Tongue (tissue), 3 donors: ENCODE data around the gene SNX12. TPM values are rescaled to one million over a fixed set of nuclear protein-coding genes. Genes with fewer than 3 reads are reported as not detected.
"Not testable (repeated sequence)": the region's sequence is repeated elsewhere in the genome, so short reads cannot be mapped to it uniquely, and the experiment has no call there.

Experiments used
- DNase-seq: peaks from one replicate; pipeline ENCODE4 v3.0.0-alpha.2; 2015
- small RNA-seq: library from RNA; depleted of rRNA; stranded (forward); fragments of <200 nt; gene quantifications from one replicate; pipeline ENCODE3, GENCODE V24; 2014; ENCODE audit warnings: low replicate concordance
- total RNA-seq: library from RNA; depleted of rRNA; stranded (reverse); fragments of >200 nt; gene quantifications from one replicate; pipeline ENCODE4 v1.2.3, GENCODE V29; 2014

Gene SNX12
- total RNA-seq, 1 donor from 2014 or later, result 49.3 TPM

DNA sequence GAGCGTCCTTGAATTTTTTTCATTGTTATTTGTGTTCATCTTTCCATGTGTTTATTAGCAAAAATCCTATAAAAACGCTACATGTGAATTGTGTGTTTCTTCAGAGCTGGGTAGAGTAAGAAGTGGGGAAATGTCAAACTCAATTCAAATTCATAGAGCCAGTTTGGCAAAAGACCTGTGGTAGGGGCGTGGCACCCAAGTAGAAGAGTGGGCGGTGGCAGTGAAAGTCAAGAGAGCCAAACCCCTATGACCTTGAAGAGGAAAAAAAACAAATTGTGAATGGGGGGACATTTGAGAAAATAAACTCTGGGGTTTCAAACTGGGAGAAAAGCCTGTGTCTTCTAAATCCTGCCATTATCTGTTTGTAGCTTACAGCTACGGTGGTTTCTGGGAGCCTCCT is 23.1 kb upstream of the SNX12 start:
- DNase-seq, result no peak

DNA sequence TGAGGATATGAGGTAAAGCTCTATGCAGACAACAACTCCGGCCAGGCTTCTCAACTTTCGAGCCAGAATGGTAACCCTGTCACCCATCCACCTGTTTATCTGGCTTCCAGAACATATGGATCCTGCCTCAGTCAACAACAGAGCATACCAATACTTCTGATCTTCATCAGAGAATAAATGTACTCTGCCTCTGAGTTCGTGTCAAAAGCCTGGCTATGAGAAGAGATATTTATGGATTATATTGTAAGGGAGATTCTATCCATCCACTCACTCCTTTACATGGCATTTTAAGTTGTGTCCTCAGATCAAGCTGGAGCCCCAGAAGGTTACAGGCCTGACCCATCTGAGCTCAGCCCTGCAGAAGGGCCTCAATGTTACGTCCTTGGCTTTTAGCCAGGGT is 17.8 kb upstream of the SNX12 start:
- DNase-seq, result no peak

GRCh38 chrX:71082822-71083221 is 14.7 kb upstream of the SNX12 start:
- no peak for DNase-seq

GRCh38 chrX:71082124-71082647 is 14.1 kb upstream of the SNX12 start:
- no peak for DNase-seq

DNA sequence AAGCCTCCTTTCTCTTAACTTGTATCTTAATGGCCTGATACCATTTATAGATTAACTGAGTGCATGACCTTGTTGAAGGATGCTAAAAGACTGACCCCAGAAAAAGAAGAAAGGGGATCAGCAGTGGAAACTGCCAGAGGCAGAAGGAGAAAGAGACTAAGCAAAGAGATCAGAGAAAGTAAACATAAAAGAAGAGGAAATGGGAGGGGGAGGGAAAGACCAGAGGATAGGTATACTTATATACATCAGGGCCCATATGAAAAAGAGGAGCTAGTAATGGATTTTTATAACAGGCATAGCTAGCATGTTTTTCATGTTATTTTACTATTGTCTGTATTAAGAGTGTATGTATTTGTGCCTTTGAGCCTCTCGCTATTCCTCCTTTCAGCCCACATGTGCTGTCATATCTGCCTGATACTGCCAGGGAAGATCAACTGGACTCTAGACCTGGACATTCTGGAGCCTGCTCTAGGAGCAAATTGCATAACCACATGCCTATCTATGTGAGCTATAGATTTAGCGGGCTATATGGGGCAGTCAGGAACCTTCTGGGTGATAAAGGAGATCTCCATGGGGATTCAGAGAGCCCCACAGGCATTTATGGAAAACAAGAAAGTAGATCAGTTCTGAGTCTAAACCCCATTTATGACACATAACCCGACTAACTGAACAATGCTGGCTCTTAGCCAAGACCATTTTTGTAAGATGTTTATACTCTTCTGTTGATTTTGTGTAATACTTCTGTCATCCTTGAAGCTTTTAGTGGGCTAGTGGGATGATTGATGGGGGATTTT is 13.4 kb upstream of the SNX12 start:
- DNase-seq, result peak; percentile 6

DNA sequence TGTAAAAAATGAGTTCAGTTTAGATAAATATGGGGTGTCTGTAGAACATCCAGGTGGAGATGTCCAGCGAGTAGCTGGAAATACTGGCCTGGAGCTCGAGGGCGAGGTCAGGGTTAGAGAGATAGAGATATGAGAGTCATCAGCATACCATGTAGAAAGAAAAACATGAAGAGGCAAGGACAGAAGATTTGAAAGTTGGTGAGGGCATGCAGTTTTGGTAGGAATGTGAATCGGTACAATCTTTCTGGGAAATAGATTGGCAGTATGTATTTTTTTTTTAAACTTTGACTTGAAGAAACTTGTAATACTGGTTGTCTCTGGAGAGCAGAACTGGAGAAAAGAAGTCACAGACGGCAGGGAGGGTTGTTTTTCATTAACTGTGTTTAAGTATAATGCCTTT is 2.4 kb upstream of the SNX12 start:
- DNase-seq, result no peak

- no peak for DNase-seq
Measured at GRCh38 chrX:71067712-71068043, 456 bp downstream of the SNX12 start.

DNA sequence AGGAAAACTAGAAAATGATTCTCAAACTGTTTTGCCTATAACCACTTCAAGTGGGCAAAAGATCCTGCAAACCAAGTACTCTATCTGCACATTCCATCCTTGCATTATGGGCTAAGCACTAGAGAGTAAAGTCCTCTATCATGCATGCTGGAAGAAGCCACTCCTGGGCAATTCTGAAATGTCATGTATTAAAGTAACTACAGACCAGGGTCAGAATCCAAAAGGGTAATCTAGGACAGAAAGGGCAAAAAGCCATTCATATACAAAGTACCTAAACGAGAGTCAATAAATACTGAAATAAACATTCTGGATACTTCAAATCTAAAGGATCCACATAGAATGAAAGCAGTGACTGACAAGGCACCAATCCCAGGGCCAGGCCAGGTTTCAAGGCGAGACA is 1.0 kb downstream of the SNX12 start:
- no peak for DNase-seq

GRCh38 chrX:71060127-71060526 is 8.0 kb downstream of the SNX12 start:
- no peak for DNase-seq

DNA sequence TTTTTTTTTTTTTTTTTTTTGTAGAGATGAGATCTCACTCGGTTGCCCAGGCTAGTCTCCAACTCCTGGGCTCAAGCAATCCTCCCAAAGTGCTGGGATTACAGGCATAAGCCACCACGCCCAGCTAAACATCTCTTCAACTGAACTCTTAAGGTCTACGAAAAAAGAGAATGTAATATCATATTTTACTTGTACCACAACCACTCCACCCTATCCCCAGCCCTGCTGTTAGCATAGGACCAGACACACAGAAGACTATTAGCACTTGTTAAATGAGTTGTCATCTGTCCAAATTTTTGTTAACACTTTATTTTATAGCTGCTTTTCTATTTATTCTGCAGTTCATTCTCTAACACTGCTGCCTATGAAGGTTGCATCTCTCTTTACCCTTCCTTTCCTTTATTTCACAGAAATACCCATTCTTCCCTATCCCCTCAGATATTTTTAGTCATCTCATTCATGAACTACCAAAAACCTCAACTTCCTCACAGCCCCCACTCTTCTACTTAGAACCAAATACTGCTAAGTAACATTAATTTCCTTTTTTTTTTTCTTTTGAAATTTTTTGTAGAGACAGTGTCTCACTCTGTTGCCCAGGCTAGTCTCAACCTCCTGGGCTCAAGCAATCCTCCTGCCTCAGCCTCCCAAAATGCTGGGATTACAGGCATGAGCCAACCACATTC is 10.1 kb downstream of the SNX12 start:
- DNase-seq, result no peak

DNA sequence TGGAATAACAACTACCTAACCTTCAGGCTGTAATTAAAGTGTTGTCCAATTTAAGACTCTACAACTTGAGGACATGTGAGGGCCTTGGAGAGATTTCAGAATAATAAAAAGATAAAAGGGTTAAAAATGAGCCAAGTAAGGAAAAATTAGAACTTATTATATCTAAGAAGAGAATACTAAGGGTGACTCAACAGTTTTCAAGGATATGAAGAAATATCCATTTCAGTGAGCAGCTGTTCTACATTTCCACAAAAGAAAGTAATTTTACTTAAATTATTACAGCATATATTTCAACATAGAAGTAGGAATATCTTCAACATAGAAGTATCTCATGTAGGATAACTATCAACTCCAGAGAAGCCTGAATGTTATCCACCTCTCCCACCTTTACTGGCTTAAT is 11.3 kb downstream of the SNX12 start:
- DNase-seq, result no peak

GRCh38 chrX:71053217-71053621 is 14.9 kb downstream of the SNX12 start:
- peak; percentile 44 for DNase-seq

DNA sequence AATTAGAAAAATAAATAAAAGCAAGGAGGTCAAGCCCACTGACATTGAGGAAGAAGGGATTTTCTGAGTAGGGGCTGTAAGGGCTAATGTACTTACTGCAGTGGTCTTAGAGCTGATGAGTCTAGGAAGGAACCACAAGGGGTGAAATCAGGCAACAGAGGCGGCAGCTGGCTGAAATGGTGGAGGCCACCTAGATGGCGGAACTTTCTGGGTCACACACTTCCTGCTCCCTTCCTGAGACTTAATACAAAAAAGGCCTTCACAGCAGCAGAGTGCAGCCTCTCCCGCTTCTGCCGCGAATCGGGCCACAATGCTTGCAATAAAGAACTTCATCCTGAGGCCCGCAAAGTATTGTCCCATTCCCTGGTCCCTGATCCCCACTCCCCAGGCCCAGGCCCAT is 15.4 kb downstream of the SNX12 start:
- DNase-seq, result no peak

- DNase-seq, result not testable (repeated sequence)
Measured at GRCh38 chrX:71047891-71048290, 20.2 kb downstream of the SNX12 start.

GRCh38 chrX:71017396-71017939 is 50.7 kb downstream of the SNX12 start:
- DNase-seq, result no peak

Small RNA genes within 50 kb of the gene (small RNA-seq; reads per million reads assigned to genes)
- not detected for gene CXorf65
- not detected for gene RNU1-56P

Other genes starting within 250 kb of the SNX12 start
- not detected for gene TEX11, start 159.6 kb downstream of the SNX12 start, total RNA-seq
- 0.51 TPM for gene SLC7A3, start 137.2 kb downstream of the SNX12 start, total RNA-seq
- gene FOXO4, start 27.5 kb upstream of the SNX12 start, total RNA-seq, result 19.5 TPM
- not detected for gene CXorf65, start 38.4 kb upstream of the SNX12 start, total RNA-seq
- gene IL2RG, start 43.2 kb upstream of the SNX12 start, total RNA-seq, result 4.3 TPM
- gene MED12, start 50.3 kb upstream of the SNX12 start, total RNA-seq, result 33.5 TPM
- gene NLGN3, start 76.5 kb upstream of the SNX12 start, total RNA-seq, result 3.7 TPM
- 0.41 TPM for gene GJB1, start 154.9 kb upstream of the SNX12 start, total RNA-seq
- 14.2 TPM for gene ZMYM3, start 185.8 kb upstream of the SNX12 start, total RNA-seq
- gene NONO, start 215.3 kb upstream of the SNX12 start, total RNA-seq, result 291 TPM
- gene ITGB1BP2, start 233.4 kb upstream of the SNX12 start, total RNA-seq, result 80.2 TPM